Globus pallidus (tissue), 1 donor: ENCODE results near the gene ANTXR1.

Experiments used
- DNase-seq: peaks from one replicate; pipeline ENCODE4 v3.0.0-alpha.2; 2015; ENCODE audit warnings: low spot score

ANTXR1 gene

DNA sequence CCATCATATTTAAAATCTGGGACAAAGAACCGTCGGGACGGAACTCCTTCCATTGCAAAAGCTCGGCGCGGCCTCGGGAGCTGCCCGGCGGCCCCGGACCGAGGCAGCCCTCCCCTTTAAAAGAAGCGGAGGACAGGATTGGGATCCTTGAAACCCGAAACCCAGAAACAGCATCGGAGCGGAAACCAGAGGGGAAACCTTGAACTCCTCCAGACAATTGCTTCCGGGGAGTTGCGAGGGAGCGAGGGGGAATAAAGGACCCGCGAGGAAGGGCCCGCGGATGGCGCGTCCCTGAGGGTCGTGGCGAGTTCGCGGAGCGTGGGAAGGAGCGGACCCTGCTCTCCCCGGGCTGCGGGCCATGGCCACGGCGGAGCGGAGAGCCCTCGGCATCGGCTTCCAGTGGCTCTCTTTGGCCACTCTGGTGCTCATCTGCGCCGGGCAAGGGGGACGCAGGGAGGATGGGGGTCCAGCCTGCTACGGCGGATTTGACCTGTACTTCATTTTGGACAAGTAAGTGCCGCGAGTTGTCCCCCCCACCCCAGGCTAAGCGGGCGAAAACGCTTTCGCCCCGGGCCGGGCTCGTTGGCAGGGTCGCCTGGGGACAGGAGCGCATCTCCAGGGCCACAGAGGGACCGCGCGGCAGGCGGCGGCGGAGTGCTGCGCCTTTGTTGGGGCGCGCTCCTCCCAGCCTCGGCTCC lies at the start of gene ANTXR1:
TSS of gene ANTXR1 (plus strand) at position 38 of the 698 bp plus-strand sequence. CDS start at position 359, 321 bp downstream.
- DNase-seq: peak; percentile 31

DNA sequence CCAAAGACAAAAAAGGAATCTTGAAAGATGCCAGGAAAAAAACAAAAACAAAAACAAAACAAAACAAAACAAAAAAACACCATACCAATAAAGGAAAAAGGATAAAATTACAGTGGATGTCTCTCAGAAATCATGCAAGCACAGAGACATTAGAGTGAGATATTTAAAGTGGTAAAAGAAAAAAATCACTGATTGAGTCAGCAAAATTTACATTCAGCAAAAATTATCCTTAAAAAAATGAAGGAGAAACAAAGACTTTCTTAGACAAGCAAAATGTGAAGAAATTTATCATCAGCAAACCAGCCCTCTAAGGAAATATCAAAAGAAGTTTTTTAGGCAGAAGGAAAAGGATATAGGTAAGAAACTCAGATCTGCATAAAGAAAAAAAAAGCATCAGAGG lies 48.7 kb upstream of the ANTXR1 start:
- no peak for DNase-seq

DNA sequence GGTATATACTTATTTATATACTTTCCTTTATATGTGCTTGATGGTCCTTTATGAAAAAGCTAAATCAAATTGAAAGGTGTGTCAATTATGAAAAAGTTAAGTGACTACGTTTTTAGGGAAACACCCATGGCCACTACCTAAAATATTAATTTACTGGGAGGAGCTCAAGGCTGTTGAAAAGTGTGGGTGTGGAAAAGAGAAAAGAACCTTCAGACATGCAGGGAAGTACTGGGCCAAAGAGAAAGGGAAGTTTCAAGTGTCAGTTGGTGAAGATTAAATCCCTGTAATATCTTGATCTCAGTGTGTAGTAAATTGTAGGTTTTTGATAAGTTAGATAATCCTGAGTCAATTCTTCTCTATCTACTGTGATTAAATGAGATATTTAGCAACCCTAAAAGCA lies 44.8 kb upstream of the ANTXR1 start:
- DNase-seq: no peak

DNA sequence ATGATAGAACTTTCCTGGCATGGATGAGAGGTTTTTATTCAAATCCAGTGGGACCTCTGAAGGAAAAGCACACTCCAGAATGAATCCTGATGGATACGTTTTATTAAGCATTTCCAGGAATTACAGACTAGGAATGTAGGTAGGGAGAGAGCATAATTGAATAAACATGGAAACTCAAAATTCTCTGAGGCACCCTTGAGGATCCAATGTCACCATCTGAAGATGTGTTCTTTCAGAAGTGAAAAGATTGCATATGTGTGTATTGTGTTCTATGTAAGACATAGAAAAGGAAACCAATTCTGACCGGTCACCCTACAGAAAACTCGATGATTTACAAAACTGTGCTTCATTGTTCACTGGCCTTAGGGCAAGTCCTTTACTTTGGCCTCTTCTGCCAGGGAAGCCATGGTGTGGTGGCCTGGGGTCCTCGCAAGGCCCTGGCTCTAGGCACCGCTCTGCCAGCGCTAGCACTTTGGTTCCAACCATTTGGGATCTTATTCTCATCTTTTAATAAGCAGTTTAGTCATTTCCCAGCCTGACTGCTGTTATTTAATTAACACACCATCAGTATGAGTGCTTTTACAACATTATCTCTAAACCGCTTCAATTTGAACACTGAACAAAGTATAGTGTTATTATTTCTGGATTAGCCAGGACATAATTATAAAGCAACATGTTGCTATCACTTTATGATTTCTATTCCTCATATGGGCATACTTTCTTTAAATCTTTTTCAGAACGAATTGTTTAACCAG lies 43.1 kb upstream of the ANTXR1 start:
- DNase-seq: no peak

DNA sequence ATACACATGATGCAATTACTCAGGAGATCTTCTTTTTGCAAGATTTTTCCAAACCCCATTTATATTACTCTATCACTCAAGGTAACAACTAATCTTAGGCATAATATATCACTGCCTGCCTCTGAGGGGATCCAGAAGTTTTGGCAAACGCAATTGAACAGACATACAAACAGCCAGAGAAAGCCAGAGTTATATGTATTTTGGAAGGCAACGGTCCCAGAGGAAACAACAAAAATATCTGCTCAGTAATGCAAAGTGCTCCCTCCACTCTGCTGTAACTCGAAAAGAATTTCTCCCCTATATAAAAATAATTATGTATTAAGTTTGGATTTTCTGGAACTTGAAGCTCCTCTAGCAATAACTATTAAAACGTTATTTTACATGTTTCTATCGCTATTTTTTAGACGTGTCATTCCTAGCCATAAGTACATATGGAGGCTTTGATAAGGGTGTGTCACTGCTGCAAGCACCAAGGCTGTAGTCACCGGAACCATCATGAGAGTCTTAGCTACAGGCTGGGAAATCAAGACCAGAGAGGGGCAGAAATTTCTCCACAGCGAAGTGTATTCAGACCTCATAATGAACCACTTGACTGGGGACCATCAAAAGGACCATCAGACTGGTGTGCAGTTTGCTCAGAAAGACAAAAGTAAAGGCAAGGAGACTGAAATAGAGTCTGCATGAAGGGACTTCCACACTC lies 42.3 kb upstream of the ANTXR1 start:
- DNase-seq: no peak

DNA sequence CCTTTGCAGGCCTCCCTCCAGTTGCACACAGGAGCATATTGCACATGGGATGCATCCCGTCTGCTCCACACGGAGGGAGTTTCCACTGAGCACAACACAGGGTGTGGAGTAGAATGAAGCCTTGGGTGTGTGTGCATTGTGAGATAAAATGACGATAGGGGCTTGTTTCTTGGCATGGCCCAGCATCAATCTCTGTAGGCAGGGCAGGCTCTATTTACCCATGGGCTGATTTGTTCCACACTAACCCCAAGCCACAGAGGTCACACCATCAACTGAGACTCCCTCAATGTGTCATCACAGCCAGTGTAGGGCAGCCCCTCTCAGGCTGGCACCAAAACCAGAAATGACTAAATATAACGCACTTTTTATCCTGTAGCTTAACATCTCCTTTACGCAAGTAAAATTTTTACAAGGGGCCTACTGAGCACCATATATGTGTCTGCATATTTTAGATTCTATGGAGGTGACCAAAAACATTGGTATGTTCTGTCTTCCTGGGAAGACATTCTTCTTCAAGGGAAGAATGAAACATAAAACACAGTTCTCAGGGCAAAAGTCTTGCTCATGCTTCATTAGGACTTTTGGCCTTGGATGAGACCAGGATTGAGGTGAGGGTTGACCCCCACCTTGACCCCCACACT lies 41.3 kb upstream of the ANTXR1 start:
- no peak for DNase-seq

DNA sequence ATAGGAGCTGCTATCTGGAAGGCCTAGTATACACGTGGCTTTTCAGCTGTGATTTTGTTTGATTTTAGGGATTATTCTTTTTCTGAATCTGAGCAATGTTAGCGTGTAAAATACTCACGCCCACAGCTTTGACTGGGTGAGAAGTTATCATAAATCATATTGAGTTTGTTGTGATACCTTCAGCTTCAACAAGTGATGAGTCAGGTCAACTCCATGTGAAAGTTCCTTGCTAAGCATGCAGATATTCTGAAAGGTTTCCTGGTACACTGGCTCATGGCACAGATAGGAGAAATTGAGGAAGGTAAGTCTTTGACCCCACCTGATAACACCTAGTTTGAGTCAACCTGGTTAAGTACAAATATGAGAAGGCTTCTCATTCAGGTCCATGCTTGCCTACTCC lies 38.7 kb upstream of the ANTXR1 start, which contains the start of gene GKN1:
TSS of gene GKN1 (plus strand) at position 386 of the 400 bp plus-strand sequence. CDS start 42 bp downstream, outside the sequence.
- no peak for DNase-seq

DNA sequence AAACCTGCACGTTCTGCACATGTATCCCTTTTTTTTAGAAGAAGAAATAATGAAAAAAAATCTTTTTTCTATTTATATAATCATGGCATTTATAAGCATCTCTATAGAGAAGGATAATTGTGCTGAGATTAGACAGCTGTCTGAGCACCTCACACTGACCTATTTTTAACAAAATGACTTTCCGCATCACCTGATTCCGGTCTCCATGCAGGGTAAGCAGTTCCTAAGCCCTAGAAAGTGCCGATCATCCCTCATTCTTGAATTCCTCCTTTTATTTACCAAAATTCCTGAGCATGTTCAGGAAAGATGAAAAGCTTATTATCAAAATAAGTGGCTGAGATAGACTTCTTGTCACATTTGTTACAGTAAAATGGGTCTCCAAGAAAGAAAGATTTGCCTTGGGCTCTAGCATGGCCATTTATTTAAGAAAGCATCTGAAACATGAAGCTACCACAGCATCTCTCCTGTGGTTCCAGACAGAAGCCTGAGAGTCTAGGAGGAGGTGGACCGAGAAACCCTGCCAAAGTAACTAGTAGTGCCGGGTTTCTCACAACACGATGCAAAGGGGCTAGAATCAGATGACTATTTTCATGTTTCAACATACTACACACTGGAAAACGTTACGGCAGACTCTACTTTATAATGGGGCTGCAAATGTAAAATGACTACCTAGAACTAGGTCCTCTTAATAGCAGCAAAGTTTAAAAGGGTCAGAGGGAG lies 37.9 kb upstream of the ANTXR1 start:
- DNase-seq: no peak

DNA sequence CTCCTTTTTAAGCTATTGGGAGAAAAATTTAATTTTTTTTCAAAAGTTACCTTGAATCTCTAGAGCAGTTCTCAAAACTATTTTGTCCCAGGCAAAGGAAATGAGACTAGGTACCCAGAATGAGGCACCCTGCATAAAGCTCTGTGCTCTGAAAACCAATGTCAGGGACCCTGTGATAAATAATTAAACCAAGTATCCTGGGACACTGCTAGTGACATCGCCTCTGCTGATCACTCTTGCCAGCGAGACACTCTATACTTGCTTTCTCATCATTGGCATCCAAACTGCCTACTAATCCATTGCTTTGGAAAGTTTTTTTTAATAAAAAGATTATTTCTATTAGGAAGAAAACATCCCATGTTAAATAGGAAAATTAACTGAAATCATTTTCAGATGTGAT lies 37.1 kb upstream of the ANTXR1 start:
- DNase-seq: no peak

DNA sequence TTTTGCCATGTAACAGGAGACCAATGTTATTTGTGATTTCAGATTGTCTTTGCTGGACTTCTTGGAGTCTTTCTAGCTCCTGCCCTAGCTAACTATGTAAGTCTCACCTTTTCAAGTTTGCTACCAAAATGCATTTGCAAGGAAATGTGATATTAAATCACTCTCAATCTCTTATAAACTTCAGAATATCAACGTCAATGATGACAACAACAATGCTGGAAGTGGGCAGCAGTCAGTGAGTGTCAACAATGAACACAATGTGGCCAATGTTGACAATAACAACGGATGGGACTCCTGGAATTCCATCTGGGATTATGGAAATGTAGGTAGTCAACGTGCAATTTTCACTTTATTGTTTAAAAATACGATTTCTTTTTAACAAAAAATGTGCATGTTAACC lies 35.5 kb upstream of the ANTXR1 start:
- no peak for DNase-seq

DNA sequence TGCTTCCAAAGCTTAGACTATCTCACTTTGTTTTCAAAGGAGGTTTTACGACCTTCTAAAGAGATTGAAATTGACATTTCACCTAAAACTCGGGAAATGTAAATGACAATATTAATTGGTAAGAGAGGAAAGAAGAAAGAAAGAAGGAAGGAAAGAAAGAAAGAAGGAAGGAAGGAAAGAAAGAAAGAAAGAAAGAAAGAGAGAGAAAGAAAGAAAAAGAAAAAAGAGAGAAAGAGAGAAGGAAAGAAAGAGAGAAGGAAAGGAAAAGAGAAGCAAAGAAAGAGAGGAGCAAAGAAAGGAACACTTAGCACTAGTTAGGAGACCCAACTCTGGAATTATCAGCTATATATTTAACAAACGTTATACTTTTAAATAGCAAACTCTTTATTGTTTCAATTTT lies 34.9 kb upstream of the ANTXR1 start:
- DNase-seq: no peak

DNA sequence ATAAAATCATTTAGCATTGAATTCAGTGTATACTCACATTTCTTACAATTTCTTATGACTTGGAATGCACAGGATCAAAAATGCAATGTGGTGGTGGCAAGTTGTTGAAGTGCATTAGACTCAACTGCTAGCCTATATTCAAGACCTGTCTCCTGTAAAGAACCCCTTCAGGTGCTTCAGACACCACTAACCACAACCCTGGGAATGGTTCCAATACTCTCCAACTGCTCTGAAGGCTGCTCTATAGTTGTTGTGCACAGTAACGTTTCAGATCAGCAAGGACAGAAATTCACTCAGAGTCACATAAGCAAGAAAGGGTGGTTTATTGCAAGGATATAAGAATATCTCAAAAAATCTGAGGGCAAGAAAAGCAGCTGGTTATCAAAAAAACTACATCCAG lies 32.0 kb upstream of the ANTXR1 start:
- no peak for DNase-seq

DNA sequence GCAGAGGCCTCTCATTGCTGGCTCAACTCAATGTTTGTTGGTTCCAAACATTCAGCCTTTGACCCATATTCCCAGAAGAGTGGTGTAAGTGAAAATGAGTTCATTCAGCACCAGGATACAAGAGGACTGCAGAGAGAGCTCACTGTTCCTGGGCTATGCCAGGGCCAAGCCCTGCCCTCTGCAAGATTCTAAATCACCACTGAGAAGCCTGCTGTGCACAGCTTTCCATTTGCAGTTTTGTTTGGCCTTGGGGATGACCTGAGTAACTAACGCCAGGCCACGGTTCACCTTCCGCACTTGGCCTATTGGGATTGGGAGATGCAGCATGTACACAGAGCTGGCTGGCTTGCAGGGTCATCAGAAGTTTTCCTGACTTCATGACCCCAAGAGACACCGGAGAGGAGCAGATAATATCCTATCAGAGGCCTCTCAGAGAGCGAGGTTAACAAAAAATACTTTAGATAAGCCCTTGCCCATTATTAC lies 25.9 kb upstream of the ANTXR1 start:
- DNase-seq: peak; percentile 23

DNA sequence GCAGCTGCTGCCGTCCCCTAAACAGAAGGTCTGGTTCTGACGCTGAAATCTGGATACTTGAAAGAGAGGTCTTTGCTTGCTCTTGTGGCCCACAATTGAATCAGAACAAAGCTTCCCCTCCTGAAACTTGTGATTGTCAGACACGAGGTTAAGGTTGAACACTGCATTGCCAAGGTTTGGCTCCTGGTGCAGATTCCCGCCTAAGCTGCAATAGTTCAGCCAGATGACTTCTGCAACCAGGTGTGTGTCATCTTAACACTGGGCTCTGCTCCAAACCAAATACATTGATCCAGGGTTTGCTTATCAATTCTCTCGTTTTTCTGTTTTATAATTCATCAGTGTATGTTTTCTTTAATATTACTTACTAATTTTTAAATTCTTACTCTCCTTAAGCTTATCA lies 23.9 kb upstream of the ANTXR1 start:
- no peak for DNase-seq

DNA sequence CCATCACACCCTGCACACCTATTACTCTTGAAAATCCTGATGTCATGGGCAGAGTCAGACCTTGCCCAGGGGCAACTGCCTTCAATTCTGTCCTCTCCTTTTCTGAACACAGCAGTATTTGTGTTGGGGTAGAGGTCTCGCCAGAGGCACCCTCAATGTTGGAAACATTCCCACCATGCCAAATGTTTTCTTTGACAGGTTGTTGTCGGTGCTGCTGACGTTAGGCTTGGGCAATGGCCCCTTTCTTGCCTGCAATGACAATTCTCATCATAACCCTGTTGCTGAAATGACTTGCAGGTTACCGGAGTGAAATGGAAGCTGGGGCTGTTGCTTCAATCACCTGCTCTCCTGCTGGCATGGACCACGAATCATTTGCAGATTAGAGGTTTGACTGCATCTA lies 20.6 kb upstream of the ANTXR1 start:
- no peak for DNase-seq

DNA sequence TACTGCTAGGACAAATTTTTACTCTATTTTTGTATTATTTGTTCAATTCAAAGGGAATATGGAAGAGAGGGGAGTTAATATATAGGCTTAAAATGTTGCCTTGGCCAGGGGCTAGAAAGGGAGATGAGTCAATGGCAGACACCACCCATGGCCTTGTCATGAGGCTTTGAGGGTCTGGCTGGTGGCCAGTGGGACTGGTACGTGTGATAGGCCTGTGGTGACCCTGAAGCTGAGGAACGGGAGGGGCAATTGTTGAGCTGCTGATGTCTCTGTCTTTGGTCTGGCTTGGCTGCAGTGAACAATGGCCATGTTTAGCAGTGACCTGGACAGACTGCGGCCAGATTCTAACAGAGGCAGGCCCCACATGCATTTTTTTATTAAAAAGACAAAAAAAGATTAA lies 20.0 kb upstream of the ANTXR1 start:
- DNase-seq: no peak

DNA sequence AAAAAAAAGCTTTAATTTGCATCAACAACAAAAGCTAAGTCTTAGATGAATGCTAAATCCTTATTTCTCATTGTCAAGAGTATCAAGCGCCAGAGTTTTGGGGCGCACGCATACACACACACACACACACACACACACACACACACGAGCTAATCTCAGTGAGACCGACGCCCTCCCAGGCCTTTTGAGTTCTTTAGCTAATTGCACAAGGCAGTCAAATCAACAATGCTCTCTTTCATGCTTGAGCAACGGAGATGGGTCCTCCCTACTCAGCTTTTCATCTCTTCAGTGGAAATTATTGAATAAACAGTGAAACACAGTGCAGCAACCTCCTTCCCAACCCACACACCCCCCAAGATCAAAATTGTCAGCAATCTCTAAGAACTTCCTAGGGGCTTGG lies 19.3 kb upstream of the ANTXR1 start:
- DNase-seq: no peak

DNA sequence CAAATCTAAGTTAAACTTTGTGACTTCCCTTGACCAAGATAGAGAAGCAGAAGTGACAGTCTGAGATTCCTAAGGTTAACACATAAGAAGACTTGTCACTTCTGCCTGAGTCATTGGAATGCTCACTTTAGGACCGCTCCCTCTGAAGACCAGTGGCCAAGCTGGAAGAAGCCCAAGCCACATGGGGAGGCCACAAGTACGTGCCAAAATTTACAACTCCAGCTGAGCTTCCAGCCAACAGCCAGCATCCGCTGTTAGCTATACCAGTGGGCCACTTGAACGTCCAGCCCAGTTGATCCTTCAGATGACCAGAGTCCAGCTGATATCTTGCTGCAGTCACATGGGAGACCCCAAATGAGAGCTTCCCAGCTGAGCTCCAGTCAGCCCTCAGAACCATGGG lies 18.1 kb upstream of the ANTXR1 start:
- no peak for DNase-seq

DNA sequence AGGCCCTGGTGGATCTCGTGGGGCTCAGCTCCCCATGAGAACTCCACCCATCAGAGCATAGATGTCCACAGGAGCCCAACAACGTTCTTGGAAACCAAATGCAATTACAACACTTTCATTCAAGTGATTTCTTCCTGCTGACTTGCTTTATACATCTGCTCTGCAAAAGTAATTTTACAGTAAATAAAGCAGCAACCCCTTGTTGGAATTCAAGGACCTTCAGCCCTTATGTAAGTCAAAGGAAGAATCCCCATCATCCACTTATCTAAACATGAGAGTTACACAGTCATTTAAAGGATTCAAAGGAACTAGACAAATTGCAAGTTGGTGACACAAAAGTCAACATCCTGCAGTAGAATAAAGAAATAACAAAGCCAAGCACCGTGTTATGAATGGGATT lies 17.1 kb upstream of the ANTXR1 start:
- no peak for DNase-seq

DNA sequence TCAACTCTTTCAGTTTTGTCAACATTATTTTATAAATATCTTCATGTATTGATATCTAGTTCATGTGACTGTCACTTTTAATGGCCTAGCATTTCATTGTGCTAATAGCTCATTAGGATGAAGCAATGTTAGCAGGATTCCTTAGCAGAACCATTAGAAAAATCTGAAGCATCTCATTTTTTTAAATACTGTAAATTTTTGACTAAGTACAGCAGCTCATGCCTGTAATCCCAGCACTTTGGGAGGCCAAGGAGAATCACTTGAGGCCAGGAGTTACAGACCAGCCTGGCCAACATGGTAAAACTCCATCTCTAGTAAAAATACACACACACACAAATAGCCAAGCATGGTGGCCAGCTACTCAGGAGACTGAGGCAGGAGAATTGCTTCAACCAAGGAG lies 15.6 kb upstream of the ANTXR1 start:
- no peak for DNase-seq

DNA sequence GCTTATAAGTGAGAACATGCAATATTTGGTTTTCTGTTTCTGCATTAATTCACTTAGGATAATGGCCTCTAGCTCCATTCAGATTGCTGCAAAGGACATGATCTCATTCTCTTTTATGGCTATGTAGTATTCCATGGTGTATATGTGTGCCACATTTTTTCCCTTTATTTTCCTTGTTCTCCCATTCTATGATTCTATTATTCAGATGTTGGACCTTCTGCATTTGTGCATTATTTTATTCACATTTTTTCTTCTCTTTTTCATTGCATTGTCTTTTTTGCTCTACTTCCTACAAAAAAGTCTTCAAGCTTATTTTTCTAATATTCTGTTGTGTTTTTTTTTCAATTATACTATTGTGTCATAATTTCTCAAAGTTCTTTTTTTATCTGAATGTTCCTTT lies 11.1 kb upstream of the ANTXR1 start:
- no peak for DNase-seq

DNA sequence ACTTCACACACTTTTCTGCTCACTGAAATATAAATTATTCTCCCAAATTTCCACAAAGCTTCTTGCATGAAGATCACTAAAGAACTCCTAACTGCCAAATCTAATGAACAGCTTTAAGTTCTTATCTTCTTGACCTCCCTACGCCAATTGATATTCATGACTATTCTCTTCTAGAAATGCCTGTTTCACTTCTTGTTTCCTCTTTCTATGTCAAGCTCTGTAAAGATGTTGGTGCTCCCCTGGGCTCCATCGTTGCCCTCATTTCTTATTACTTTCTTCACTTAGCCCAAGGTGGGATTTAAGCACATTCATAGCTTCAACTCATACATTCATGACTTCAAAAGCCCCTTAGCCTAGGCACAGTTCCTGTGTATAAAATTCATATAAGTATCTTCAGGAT lies 9.2 kb upstream of the ANTXR1 start:
- no peak for DNase-seq
